GM23248 (cell line): ENCODE results near the gene ADORA1.

Source experiments
- EZH2 ChIP-seq: fragments of 200-600 bp; sonication (generic); IDR thresholded peaks from 2 replicates; pipeline ENCODE4 v1.6.1; 2018; ENCODE audit warnings: antibody characterized with exemption, mild to moderate bottlenecking; ENCODE audit not compliant: insufficient read depth, poor library complexity, severe bottlenecking
- EZH2phosphoT487 ChIP-seq: fragments of 200-600 bp; sonication (generic); IDR thresholded peaks from 2 replicates; pipeline ENCODE4 v1.6.1; 2018; ENCODE audit warnings: antibody characterized with exemption, moderate library complexity, mild to moderate bottlenecking, low read depth; ENCODE audit not compliant: insufficient read depth

DNA sequence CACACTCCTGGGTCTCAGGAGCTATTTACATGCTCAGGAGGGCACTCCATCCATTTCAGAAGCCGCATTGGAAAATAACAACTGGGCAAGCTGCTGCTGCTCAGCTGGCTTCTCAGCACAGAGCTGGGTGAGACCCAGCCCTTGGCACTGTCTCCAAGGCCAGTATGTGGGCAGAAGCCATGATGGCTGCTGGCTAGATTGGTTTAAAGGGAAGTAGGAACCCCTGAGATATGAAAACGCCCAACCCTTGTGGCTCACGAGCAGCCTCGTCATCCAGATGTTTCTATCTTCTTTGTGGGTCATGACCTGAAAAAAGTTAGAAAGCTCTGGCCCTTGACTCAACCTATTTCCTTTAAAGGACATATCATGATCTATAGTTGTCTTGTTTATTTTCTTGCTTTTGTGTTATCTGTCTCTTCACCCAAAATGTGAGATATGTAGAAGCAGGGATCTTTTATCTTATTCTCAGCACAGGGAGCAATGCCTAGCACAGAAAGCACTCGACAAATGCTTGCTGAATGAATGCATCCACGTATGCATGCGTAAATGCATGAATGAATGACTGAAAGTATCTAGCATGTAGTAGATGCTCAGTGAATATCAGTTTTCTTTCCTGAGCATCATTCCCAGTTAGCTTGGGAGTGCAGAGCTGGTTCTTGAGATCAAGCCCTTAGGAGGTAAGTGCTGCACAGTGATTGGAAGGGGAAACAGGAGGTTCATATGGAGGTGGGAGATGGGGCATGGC is 36.5 kb downstream of the ADORA1 start:
- TF ChIP-seq EZH2 (no peak), EZH2phosphoT487 (no peak)
